Ishikawa (cell line): ENCODE data around the gene GPR15.

Experiments
- EGR1 ChIP-seq: IDR thresholded peaks from 2 replicates; pipeline ENCODE4 v1.6.1; 2012
- EP300 ChIP-seq: IDR thresholded peaks from 2 replicates; pipeline ENCODE4 v1.6.1; 2012; ENCODE audit warnings: borderline replicate concordance
- NFIC ChIP-seq: IDR thresholded peaks from 2 replicates; pipeline ENCODE4 v1.6.1; 2012
- RAD21 ChIP-seq: IDR thresholded peaks from 2 replicates; pipeline ENCODE4 v1.6.1; 2012; ENCODE audit warnings: low read depth
- REST ChIP-seq: IDR thresholded peaks from 2 replicates; pipeline ENCODE4 v1.6.1; 2012; ENCODE audit warnings: low read depth, mild to moderate bottlenecking
- TEAD4 ChIP-seq: IDR thresholded peaks from 2 replicates; pipeline ENCODE4 v1.6.1; 2012
- USF1 ChIP-seq: IDR thresholded peaks from 2 replicates; pipeline ENCODE4 v1.6.1; 2012
- YY1 ChIP-seq: IDR thresholded peaks from 2 replicates; pipeline ENCODE4 v1.6.1; 2012; ENCODE audit warnings: low read depth
- ZBTB7A ChIP-seq: IDR thresholded peaks from 2 replicates; pipeline ENCODE4 v1.6.1; 2012; ENCODE audit warnings: low read depth
- TF ChIP-seq, protein P1 (sequence below): IDR thresholded peaks from 2 replicates; pipeline ENCODE4 v1.6.1; 2012

- TF ChIP-seq REST (no peak), TEAD4 (no peak), EGR1 (no peak), EP300 (no peak), RAD21 (no peak), NFIC (no peak), ZBTB7A (no peak), USF1 (no peak), YY1 (no peak)
- TF ChIP-seq, protein P1, sequence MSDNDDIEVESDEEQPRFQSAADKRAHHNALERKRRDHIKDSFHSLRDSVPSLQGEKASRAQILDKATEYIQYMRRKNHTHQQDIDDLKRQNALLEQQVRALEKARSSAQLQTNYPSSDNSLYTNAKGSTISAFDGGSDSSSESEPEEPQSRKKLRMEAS: no peak
Measured at GRCh38 chr3:98531622-98532274, at the start of gene GPR15.
